Esophagus squamous epithelium (tissue), 4 donors: ENCODE measurements around the gene PAGR1.
A peak's percentile ranks its signal among the peaks of the same experiment; 100 is the strongest.

Experiments used
- POLR2A ChIP-seq, 4 donors: fragments of 450-650 bp; IDR thresholded peaks; one replicate each; pipeline ENCODE4 v1.6.1; 2017; ENCODE audit warnings: antibody characterized with exemption in 4 of 4, mild to moderate bottlenecking in 4 of 4, moderate library complexity in 3 of 4
- TF ChIP-seq, protein P1 (sequence below), 6 experiments: fragments of 450-650 bp in 4 of 6; fragments of 200-600 bp in 2 of 6; sonication (generic) in 2 of 6; IDR thresholded peaks; one replicate each; pipeline ENCODE4 v1.5.1; 2016 to 2019; ENCODE audit warnings: antibody characterized with exemption in 6 of 6, mild to moderate bottlenecking in 4 of 6, moderate library complexity in 4 of 6

GRCh38 chr16:29819506-29819905, 3.6 kb downstream of the PAGR1 start:
- TF ChIP-seq, protein P1, sequence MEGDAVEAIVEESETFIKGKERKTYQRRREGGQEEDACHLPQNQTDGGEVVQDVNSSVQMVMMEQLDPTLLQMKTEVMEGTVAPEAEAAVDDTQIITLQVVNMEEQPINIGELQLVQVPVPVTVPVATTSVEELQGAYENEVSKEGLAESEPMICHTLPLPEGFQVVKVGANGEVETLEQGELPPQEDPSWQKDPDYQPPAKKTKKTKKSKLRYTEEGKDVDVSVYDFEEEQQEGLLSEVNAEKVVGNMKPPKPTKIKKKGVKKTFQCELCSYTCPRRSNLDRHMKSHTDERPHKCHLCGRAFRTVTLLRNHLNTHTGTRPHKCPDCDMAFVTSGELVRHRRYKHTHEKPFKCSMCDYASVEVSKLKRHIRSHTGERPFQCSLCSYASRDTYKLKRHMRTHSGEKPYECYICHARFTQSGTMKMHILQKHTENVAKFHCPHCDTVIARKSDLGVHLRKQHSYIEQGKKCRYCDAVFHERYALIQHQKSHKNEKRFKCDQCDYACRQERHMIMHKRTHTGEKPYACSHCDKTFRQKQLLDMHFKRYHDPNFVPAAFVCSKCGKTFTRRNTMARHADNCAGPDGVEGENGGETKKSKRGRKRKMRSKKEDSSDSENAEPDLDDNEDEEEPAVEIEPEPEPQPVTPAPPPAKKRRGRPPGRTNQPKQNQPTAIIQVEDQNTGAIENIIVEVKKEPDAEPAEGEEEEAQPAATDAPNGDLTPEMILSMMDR (IDR thresholded peaks at IDR 0.05), result peak in 3 of 6 experiments; percentile 17 to 40 (median 27)
- no peak for TF ChIP-seq POLR2A (IDR thresholded peaks at IDR 0.05)
